ENCODE data around the gene EHBP1L1.
"Not testable (repeated sequence)": the region's sequence is repeated elsewhere in the genome, so short reads cannot be mapped to it uniquely, and the experiment has no call there.

The EHBP1L1 gene

GRCh38 chr11:65619281-65619928 lies 43.6 kb downstream of the EHBP1L1 start:
- DNase-seq, result no peak

GRCh38 chr11:65620666-65621065 lies 44.8 kb downstream of the EHBP1L1 start:
- no peak for DNase-seq

- no peak for DNase-seq
Observed at GRCh38 chr11:65621460-65621859, 45.6 kb downstream of the EHBP1L1 start.

- DNase-seq, result no peak
Observed at GRCh38 chr11:65622011-65622410, 46.2 kb downstream of the EHBP1L1 start.

- no peak for DNase-seq
Observed at GRCh38 chr11:65623177-65623576, 47.3 kb downstream of the EHBP1L1 start.

- DNase-seq, result no peak
Observed at GRCh38 chr11:65623852-65624616, 48.2 kb downstream of the EHBP1L1 start.

GRCh38 chr11:65624931-65625627 lies 49.2 kb downstream of the EHBP1L1 start:
- no peak for DNase-seq

GRCh38 chr11:65625628-65626342 lies 49.9 kb downstream of the EHBP1L1 start:
- peak; percentile 23 for DNase-seq

- no peak for DNase-seq
Observed at GRCh38 chr11:65627202-65627601, 51.3 kb downstream of the EHBP1L1 start.

- DNase-seq, result no peak
Observed at GRCh38 chr11:65629579-65629978, 53.7 kb downstream of the EHBP1L1 start.

GRCh38 chr11:65630215-65630614 lies 54.4 kb downstream of the EHBP1L1 start:
- no peak for DNase-seq

GRCh38 chr11:65633390-65634108 lies 57.7 kb downstream of the EHBP1L1 start:
- DNase-seq, result no peak

GRCh38 chr11:65634109-65634436 lies 58.2 kb downstream of the EHBP1L1 start:
- no peak for DNase-seq

GRCh38 chr11:65634440-65634839 lies 58.6 kb downstream of the EHBP1L1 start:
- no peak for DNase-seq

GRCh38 chr11:65634905-65635731 lies 59.3 kb downstream of the EHBP1L1 start:
- no peak for DNase-seq

GRCh38 chr11:65636108-65637031 lies 60.5 kb downstream of the EHBP1L1 start:
- no peak for DNase-seq

GRCh38 chr11:65637032-65637557 lies 61.2 kb downstream of the EHBP1L1 start:
- DNase-seq, result no peak

GRCh38 chr11:65637794-65638419 lies 62.1 kb downstream of the EHBP1L1 start, which contains the start of gene SIPA1:
TSS of gene SIPA1 (plus strand) at chr11:65638101. CDS start at chr11:65640922, 2,821 bp downstream.
- no peak for DNase-seq

GRCh38 chr11:65639228-65639597 lies 63.4 kb downstream of the EHBP1L1 start:
- not testable (repeated sequence) for DNase-seq
